Measurements from ENCODE around the gene SV2A. TPM values are rescaled to one million over a fixed set of nuclear protein-coding genes. Genes with fewer than 3 reads are reported as not detected.

Gene SV2A
- total RNA-seq, 1 donor from 2014 or later, result 16.2 TPM

DNA sequence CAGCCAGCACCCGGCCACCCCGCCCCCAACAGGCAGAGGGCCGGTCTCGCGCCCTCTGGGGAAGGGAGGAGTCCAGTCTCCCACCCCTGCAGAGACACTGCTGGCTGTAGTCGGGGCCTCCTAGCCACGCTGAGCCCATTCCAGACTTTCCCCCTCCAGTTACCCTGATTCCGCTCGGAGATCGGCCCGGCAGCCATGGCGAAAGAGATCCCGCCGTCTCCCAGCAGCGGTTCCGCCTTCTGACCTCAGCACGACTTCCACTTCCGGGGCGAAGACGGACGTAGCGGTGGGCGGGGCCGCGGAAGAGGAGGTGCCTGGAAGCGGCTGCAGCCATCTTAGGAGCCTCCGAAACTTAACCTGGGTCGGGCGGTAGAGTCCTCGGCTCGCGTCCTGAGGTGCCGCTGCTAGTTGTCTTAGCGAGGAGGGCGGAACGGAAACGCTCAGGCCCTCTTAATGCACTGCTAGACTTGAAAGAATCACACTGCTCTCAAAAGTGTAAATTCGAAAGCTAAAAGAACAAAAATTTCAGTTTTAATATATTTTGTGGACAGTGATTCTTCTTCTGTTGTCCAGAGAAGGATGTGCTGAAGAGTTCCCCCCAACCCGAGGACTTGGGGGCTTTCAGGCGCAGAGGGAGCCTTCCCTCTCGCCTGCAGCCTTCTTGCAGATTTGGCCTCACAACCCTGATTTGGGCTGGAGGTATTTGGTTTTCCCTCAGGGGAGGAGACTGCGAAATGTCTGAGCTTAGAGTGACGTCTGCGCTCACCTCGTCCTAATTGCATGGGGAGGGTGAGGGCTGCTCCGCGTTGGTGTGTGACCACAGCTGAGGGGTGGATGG, 10.1 kb upstream of the SV2A start, which contains the start of gene SF3B4:
SF3B4 (minus strand) TSS at position 241 of the 838 bp plus-strand sequence; CDS start at position 197, 44 bp downstream.
- H3K27me3 Mint-ChIP-seq, result no peaks in the 10 kb centered on the region
- H3K27ac Mint-ChIP-seq, result peak within 1 kb of the TSS; percentile 97
- DNase-seq (ENCODE audit: extremely low spot score, unreplicated experiment), result peak; percentile 93
- TF ChIP-seq, protein P1, sequence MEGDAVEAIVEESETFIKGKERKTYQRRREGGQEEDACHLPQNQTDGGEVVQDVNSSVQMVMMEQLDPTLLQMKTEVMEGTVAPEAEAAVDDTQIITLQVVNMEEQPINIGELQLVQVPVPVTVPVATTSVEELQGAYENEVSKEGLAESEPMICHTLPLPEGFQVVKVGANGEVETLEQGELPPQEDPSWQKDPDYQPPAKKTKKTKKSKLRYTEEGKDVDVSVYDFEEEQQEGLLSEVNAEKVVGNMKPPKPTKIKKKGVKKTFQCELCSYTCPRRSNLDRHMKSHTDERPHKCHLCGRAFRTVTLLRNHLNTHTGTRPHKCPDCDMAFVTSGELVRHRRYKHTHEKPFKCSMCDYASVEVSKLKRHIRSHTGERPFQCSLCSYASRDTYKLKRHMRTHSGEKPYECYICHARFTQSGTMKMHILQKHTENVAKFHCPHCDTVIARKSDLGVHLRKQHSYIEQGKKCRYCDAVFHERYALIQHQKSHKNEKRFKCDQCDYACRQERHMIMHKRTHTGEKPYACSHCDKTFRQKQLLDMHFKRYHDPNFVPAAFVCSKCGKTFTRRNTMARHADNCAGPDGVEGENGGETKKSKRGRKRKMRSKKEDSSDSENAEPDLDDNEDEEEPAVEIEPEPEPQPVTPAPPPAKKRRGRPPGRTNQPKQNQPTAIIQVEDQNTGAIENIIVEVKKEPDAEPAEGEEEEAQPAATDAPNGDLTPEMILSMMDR (conservative IDR thresholded peaks at IDR 0.05), result peak; percentile 17
- no peaks in the 10 kb centered on the region for H3K9me3 Mint-ChIP-seq
- H3K36me3 Mint-ChIP-seq, result peaks cover 47% of the 10 kb centered on the region
- H3K4me1 Mint-ChIP-seq (ENCODE audit: unreplicated experiment), result peaks cover 17% of the 10 kb centered on the region
- H3K4me3 Mint-ChIP-seq, result peak within 1 kb of the TSS; percentile 99

DNA sequence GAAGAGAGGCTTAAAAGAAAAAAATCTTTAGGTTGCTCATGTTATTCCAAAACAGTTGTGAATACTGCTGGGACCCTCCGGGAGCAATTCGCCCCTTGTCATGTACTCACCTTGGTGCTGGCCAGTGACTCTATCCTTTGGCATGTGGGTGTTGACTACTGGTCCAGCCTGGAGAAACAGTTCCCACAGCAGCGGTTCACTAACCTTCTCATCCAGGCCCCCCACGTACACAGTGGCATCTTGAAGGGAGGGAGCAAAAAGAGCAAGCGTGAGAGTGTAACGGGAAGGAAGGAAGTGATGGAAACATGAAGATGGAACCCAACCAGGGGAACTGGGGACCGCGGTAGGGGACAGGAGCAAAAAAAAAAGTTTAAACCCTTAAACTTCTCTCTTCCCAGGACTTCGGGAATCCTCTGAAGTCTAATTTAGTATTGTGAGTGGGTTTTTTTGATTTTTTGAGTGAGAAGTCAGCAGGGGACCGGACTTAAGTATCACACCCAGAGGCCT, 9.5 kb upstream of the SV2A start:
- Mint-ChIP-seq H3K9me3 (no peaks in the 10 kb centered on the region), H3K4me1 (ENCODE audit: unreplicated experiment) (peaks cover 17% of the 10 kb centered on the region), H3K36me3 (peaks cover 45% of the 10 kb centered on the region), H3K27me3 (no peaks in the 10 kb centered on the region), H3K27ac (peak overlapping the region; percentile 97), H3K4me3 (peak overlapping the region; percentile 99)
- DNase-seq (ENCODE audit: extremely low spot score, unreplicated experiment), result no peak
- TF ChIP-seq, protein P1 (conservative IDR thresholded peaks at IDR 0.05), result no peak

DNA sequence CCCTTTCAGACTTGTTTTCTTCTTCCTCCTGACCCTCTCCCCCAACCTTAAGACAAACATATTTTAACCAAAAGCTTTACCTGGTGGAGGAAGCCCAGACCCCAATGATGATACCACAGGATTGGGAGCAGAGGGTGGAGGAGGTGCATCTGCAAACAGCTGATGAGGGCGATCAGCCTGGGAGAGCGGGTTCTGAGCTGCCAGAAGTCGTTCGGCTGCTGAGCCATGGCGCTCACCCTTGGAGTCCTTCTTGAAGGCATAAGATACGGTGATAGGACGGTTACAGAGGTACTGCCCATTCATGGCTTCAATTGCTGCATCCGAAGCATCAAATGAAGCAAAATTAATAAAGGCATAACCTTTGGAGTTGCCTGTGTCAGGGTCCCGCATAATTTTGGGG, 8.7 kb upstream of the SV2A start:
- peaks cover 41% of the 10 kb centered on the region for H3K36me3 Mint-ChIP-seq
- TF ChIP-seq, protein P1 (conservative IDR thresholded peaks at IDR 0.05), result no peak

DNA sequence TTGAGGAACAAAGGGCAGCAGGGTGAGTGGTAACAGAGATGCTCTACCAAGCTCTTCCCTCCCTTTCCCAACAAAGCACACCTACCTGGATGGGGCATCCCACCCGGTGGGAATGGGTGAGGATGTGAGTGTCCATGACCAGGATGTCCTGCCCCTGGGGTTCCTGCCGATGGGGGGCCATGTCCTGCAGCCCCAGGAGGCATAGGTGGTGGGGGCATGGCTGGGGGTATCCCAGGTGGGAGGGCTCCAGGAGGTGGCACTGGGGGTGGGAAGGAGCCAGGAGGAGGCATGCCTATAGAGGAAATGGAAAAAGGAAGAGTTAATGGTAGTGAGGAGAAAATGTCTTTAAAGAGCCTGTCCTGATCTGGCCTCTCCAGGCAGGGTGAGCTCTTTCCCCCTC, 8.1 kb upstream of the SV2A start:
- Mint-ChIP-seq H3K4me3 (peak overlapping the region; percentile 73), H3K4me1 (ENCODE audit: unreplicated experiment) (peaks cover 17% of the 10 kb centered on the region), H3K9me3 (no peaks in the 10 kb centered on the region), H3K36me3 (peaks cover 37% of the 10 kb centered on the region), H3K27me3 (no peaks in the 10 kb centered on the region), H3K27ac (no peak overlapping the region)
- TF ChIP-seq, protein P1 (conservative IDR thresholded peaks at IDR 0.05), result no peak
- no peak for DNase-seq (ENCODE audit: extremely low spot score, unreplicated experiment)

More for the DNA sequence above, 8.7 kb upstream of the SV2A start:
- no peaks in the 10 kb centered on the region for H3K27me3 Mint-ChIP-seq
- H3K9me3 Mint-ChIP-seq, result no peaks in the 10 kb centered on the region
- H3K27ac Mint-ChIP-seq, result no peak overlapping the region
- peaks cover 17% of the 10 kb centered on the region for H3K4me1 Mint-ChIP-seq (ENCODE audit: unreplicated experiment)
- peak overlapping the region; percentile 99 for H3K4me3 Mint-ChIP-seq
- DNase-seq (ENCODE audit: extremely low spot score, unreplicated experiment), result no peak

DNA sequence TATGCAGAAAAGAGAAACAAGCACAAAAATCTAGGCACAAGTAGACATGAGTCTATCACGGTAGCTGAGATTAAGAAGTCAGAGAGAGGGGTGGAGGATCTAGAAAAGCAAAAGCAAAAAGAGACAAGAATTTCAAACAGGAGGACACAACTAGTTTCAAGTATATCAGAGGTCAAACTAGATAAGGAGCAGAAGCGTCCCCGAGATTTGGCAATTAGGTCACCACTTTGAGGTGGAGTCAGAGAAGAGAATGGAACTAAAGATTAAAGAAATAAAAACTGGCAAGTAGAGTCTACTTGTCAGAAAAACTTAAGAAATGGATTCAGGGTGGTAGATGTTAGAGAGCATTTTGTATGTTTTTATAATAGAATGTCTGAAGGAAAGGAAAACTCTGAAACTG, 7.7 kb upstream of the SV2A start:
- no peaks in the 10 kb centered on the region for H3K27me3 Mint-ChIP-seq
- no peak for DNase-seq (ENCODE audit: extremely low spot score, unreplicated experiment)
- H3K4me1 Mint-ChIP-seq (ENCODE audit: unreplicated experiment), result peaks cover 17% of the 10 kb centered on the region
- peak overlapping the region; percentile 30 for H3K27ac Mint-ChIP-seq
- H3K4me3 Mint-ChIP-seq, result peak overlapping the region; percentile 73
- TF ChIP-seq, protein P1 (conservative IDR thresholded peaks at IDR 0.05), result no peak
- H3K36me3 Mint-ChIP-seq, result peaks cover 33% of the 10 kb centered on the region
- H3K9me3 Mint-ChIP-seq, result no peaks in the 10 kb centered on the region

All from type B pancreatic cell (in vitro differentiated cells).